Mesothelial cell of epicardium (in vitro differentiated cells): ENCODE results near the gene CHD6. TPM values are rescaled to one million over a fixed set of nuclear protein-coding genes. Genes with fewer than 3 reads are reported as not detected.

Experiments
- DNase-seq, 2 experiments: peaks; one replicate each; pipeline ENCODE4 v3.0.0; 2021; ENCODE audit warnings: low spot score in 2 of 2; ENCODE audit not compliant: unreplicated experiment in 2 of 2
- H3K27ac Mint-ChIP-seq: 2 replicates; pipeline ENCODE4 v1.8.0; 2021; ENCODE audit warnings: mixed read lengths
- H3K27me3 Mint-ChIP-seq: 2 replicates; pipeline ENCODE4 v1.8.0; 2021; ENCODE audit warnings: low read depth, mixed read lengths
- H3K36me3 Mint-ChIP-seq: 2 replicates; pipeline ENCODE4 v1.8.0; 2021; ENCODE audit warnings: mixed read lengths
- H3K4me1 Mint-ChIP-seq: 2 replicates; pipeline ENCODE4 v1.8.0; 2021; ENCODE audit warnings: mixed read lengths
- H3K4me3 Mint-ChIP-seq: 2 replicates; pipeline ENCODE4 v1.8.0; 2021; ENCODE audit warnings: mild to moderate bottlenecking, moderate library complexity, mixed read lengths
- H3K9me3 Mint-ChIP-seq: 2 replicates; pipeline ENCODE4 v1.8.0; 2021; ENCODE audit warnings: mixed read lengths
- total RNA-seq: library from RNA; stranded (reverse); gene quantifications from 3 replicates; pipeline ENCODE4 v1.2.1, GENCODE V29; 2021
- TF ChIP-seq, protein P1 (sequence below): fragments of 200-600 bp; sonication (generic); IDR thresholded peaks from one replicate; pipeline ENCODE4 v1.5.0; 2021; ENCODE audit warnings: antibody characterized with exemption; ENCODE audit not compliant: unreplicated experiment

Gene CHD6
- total RNA-seq, 1 donor from 2014 or later, result 107 TPM

DNA sequence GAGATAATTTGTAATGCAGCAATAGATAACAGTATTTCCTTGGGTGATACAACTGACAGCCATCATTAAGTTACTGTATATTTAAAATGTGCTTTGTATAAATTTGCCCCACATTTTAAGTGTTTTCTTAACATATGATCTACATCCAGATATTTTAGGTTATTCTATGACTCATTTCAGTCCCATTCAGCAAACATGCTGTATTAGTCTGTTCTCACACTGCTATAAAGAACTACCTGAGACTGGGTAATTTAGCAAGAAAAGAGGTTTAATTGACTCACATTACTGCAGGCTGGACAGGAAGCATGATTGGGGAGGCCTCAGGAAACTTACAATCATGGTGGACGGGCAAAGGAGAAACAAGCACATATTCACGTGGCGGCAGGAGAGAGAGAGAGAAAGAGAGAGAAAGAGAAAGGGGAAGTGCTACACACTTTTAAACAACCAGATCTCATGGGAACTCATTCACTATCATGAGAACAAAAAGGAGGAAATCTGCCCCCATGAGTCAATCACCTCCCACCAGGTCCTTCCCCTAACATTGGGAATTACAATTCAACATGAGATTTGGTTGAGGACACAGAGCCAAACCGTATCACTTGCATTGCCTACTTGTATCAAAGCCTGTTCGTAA is 9.6 kb upstream of the CHD6 start:
- peaks cover 2% of the 10 kb centered on the region for H3K27me3 Mint-ChIP-seq
- DNase-seq, result no peak
- TF ChIP-seq, protein P1, sequence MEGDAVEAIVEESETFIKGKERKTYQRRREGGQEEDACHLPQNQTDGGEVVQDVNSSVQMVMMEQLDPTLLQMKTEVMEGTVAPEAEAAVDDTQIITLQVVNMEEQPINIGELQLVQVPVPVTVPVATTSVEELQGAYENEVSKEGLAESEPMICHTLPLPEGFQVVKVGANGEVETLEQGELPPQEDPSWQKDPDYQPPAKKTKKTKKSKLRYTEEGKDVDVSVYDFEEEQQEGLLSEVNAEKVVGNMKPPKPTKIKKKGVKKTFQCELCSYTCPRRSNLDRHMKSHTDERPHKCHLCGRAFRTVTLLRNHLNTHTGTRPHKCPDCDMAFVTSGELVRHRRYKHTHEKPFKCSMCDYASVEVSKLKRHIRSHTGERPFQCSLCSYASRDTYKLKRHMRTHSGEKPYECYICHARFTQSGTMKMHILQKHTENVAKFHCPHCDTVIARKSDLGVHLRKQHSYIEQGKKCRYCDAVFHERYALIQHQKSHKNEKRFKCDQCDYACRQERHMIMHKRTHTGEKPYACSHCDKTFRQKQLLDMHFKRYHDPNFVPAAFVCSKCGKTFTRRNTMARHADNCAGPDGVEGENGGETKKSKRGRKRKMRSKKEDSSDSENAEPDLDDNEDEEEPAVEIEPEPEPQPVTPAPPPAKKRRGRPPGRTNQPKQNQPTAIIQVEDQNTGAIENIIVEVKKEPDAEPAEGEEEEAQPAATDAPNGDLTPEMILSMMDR, result no peak
- H3K36me3 Mint-ChIP-seq, result no peaks in the 10 kb centered on the region
- H3K4me3 Mint-ChIP-seq, result no peak overlapping the region
- H3K27ac Mint-ChIP-seq, result no peak overlapping the region
- H3K9me3 Mint-ChIP-seq, result no peaks in the 10 kb centered on the region
- H3K4me1 Mint-ChIP-seq, result no peaks in the 10 kb centered on the region

GRCh38 chr20:41627001-41627495 is 8.9 kb upstream of the CHD6 start:
- DNase-seq, result no peak
- peaks cover 8% of the 10 kb centered on the region for H3K27me3 Mint-ChIP-seq
- no peak overlapping the region for H3K4me3 Mint-ChIP-seq
- H3K36me3 Mint-ChIP-seq, result no peaks in the 10 kb centered on the region
- TF ChIP-seq, protein P1, result no peak
- H3K4me1 Mint-ChIP-seq, result no peaks in the 10 kb centered on the region
- H3K9me3 Mint-ChIP-seq, result no peaks in the 10 kb centered on the region
- H3K27ac Mint-ChIP-seq, result no peak overlapping the region

DNA sequence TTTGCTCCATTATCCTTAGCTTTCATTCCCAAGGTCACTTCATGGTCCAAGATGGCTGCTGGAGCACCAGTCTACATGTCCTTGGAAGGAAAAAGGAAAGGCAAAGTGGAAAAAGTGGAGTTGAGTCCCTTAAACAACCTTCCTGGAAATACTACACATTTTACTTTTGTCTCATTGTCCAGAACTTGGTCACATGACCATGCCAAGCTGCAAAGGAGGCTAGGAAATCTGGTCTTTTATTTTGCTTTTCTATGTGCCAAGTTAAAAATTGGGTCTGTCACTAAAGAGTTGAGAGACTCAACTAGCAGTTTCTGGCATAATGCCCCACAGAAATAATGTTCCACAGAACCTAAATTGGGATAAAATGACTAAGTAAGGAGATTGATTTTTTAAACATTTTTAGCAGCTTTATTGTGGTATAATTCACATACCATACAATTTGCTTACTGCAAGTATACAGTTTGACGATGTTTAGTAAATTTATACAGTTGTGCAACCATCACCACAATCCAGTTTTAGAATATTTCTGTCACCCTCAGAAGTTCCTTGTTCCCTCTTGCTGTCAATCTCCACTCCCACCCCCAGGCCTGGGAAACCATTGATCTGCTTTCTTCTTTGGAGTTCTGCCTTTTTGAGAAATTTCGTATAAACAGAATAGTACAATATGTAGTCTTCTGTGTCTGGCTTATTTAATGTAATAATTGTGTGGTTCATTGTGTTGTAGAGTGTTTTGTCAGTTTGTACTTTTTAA is 5.6 kb upstream of the CHD6 start:
- no peak overlapping the region for H3K4me3 Mint-ChIP-seq
- peaks cover 13% of the 10 kb centered on the region for H3K27me3 Mint-ChIP-seq
- TF ChIP-seq, protein P1, result no peak
- no peaks in the 10 kb centered on the region for H3K36me3 Mint-ChIP-seq
- H3K27ac Mint-ChIP-seq, result no peak overlapping the region
- DNase-seq, result no peak
- no peaks in the 10 kb centered on the region for H3K9me3 Mint-ChIP-seq
- peaks cover 3% of the 10 kb centered on the region for H3K4me1 Mint-ChIP-seq

GRCh38 chr20:41622584-41622983 is 4.4 kb upstream of the CHD6 start:
- DNase-seq, result no peak
- H3K27me3 Mint-ChIP-seq, result peaks cover 11% of the 10 kb centered on the region
- peaks cover 3% of the 10 kb centered on the region for H3K4me1 Mint-ChIP-seq
- H3K36me3 Mint-ChIP-seq, result no peaks in the 10 kb centered on the region
- H3K27ac Mint-ChIP-seq, result no peak overlapping the region
- TF ChIP-seq, protein P1, result no peak
- no peak overlapping the region for H3K4me3 Mint-ChIP-seq
- no peaks in the 10 kb centered on the region for H3K9me3 Mint-ChIP-seq

GRCh38 chr20:41621971-41622370 is 3.8 kb upstream of the CHD6 start:
- Mint-ChIP-seq H3K27ac (no peak overlapping the region), H3K27me3 (peaks cover 10% of the 10 kb centered on the region), H3K9me3 (no peaks in the 10 kb centered on the region), H3K4me1 (peaks cover 8% of the 10 kb centered on the region), H3K4me3 (no peak overlapping the region), H3K36me3 (no peaks in the 10 kb centered on the region)
- TF ChIP-seq, protein P1, result no peak
- DNase-seq, result no peak
